GM18520 (cell line): ENCODE measurements around the gene WDR86.

Source experiments
- ATAC-seq: cut with Tn5 transposase; IDR thresholded peaks from one replicate; pipeline ENCODE4 v1.9.1; 2021; ENCODE audit not compliant: unreplicated experiment

The WDR86 gene

GRCh38 chr7:151427705-151428377, 18.0 kb upstream of the WDR86 start:
- ATAC-seq, result no peak

GRCh38 chr7:151426904-151427704, 17.3 kb upstream of the WDR86 start:
- ATAC-seq, result no peak

- ATAC-seq, result no peak
These were observed 16.6 kb upstream of the WDR86 start for GRCh38 chr7:151426441-151426903.

GRCh38 chr7:151425670-151426440, 16.0 kb upstream of the WDR86 start:
- ATAC-seq, result no peak

- ATAC-seq, result no peak
These were observed 15.0 kb upstream of the WDR86 start for GRCh38 chr7:151424799-151425198.

- no peak for ATAC-seq
These were observed 14.1 kb upstream of the WDR86 start for GRCh38 chr7:151423936-151424335.

- ATAC-seq, result no peak
These were observed 13.4 kb upstream of the WDR86 start for GRCh38 chr7:151423226-151423625.

- ATAC-seq, result no peak
These were observed 12.4 kb upstream of the WDR86 start for GRCh38 chr7:151422212-151422611.

- no peak for ATAC-seq
These were observed 10.3 kb upstream of the WDR86 start for GRCh38 chr7:151420144-151420543.

GRCh38 chr7:151416941-151417315, 7.1 kb upstream of the WDR86 start:
- ATAC-seq, result no peak

- ATAC-seq, result no peak
These were observed 6.5 kb upstream of the WDR86 start for GRCh38 chr7:151416112-151416940.

- ATAC-seq, result no peak
These were observed 5.7 kb upstream of the WDR86 start for GRCh38 chr7:151415375-151416105.

GRCh38 chr7:151413241-151413640, 3.4 kb upstream of the WDR86 start:
- no peak for ATAC-seq

GRCh38 chr7:151412318-151412717, 2.5 kb upstream of the WDR86 start:
- ATAC-seq, result no peak

- ATAC-seq, result no peak
These were observed 1.7 kb upstream of the WDR86 start for GRCh38 chr7:151411551-151411950.

GRCh38 chr7:151410405-151411390, 860 bp upstream of the WDR86 start:
- ATAC-seq, result no peak

GRCh38 chr7:151408839-151409666, 785 bp downstream of the WDR86 start:
- ATAC-seq, result no peak

- no peak for ATAC-seq
These were observed 1.4 kb downstream of the WDR86 start for GRCh38 chr7:151408498-151408838.
